A549 (cell line): ENCODE data around the gene COL7A1.

Experiments
- CTCF ChIP-seq: fragments of >200 bp; sonication (Bioruptor Twin); formaldehyde crosslinking; IDR thresholded peaks from 3 replicates; pipeline ENCODE4 v1.5.1; 2016
- ELK1 ChIP-seq: fragments of 150-350 bp; IDR thresholded peaks from 2 replicates; pipeline ENCODE4 v1.6.1; 2014; ENCODE audit warnings: low read depth, mild to moderate bottlenecking, low read length
- MAX ChIP-seq: IDR thresholded peaks from 2 replicates; pipeline ENCODE4 v1.6.1; 2012
- NFE2L2 ChIP-seq: fragments of 150-350 bp; conservative IDR thresholded peaks from 2 replicates; pipeline ENCODE4 v1.6.1; 2014; ENCODE audit warnings: low read length
- POLR2A ChIP-seq: IDR thresholded peaks from 2 replicates; pipeline ENCODE4 v1.6.1; 2012; ENCODE audit warnings: mild to moderate bottlenecking, low read length
- POLR2AphosphoS2 ChIP-seq: conservative IDR thresholded peaks from 2 replicates; pipeline ENCODE4 v1.6.1; 2012; ENCODE audit warnings: low read length, improper control_type of control experiment, inconsistent platforms
- RAD21 ChIP-seq, 2 experiments: fragments of >200 bp in 1 of 2; sonication (Bioruptor Twin) in 1 of 2; formaldehyde crosslinking in 1 of 2; IDR thresholded peaks in 1 of 2; conservative IDR thresholded peaks in 1 of 2; 2 replicates in 1 of 2; 3 replicates in 1 of 2; pipeline ENCODE4 v1.6.1; 2012 to 2018; ENCODE audit warnings: inconsistent platforms in 1 of 2
- RCOR1 ChIP-seq: fragments of 150-350 bp; IDR thresholded peaks from 2 replicates; pipeline ENCODE4 v1.6.1; 2014; ENCODE audit warnings: antibody characterized with exemption, low read length, low read depth
- TP53 ChIP-seq: fragments of 250-450 bp; sonication (Bioruptor Pico); IDR thresholded peaks from 2 replicates; pipeline ENCODE4 v1.5.0; 2021; ENCODE audit warnings: mild to moderate bottlenecking, moderate library complexity
- ZC3H11A ChIP-seq: fragments of 450-650 bp; IDR thresholded peaks from 2 replicates; pipeline ENCODE4 v1.6.1; 2014; ENCODE audit warnings: antibody characterized with exemption, mild to moderate bottlenecking

GRCh38 chr3:48591886-48592518, 3.1 kb downstream of the COL7A1 start:
- TF ChIP-seq CTCF (no peak), ZC3H11A (no peak), RAD21 (conservative IDR thresholded peaks at IDR 0.05 in 1 of 2, IDR thresholded peaks at IDR 0.05 in 1 of 2) (no peak), TP53 (CRISPR knock-in tag) (no peak), RCOR1 (no peak), MAX (no peak), ELK1 (no peak), POLR2A (no peak), NFE2L2 (no peak), POLR2AphosphoS2 (no peak)
